Muscle of arm (tissue), 12 donors: ENCODE results near the gene HOOK1. TPM values are rescaled to one million over a fixed set of nuclear protein-coding genes. Genes with fewer than 3 reads are reported as not detected.

Source experiments
- polyA plus RNA-seq, 12 donors: library from polyadenylated mRNA; unstranded; fragments of 120-200 nt; gene quantifications; one replicate each; pipeline ENCODE4 v1.2.1, GENCODE V29; 2013; ENCODE audit not compliant: insufficient read length in 12 of 12

Gene HOOK1
- polyA plus RNA-seq, 12 donors, result 0.73 to 12.6 (median 4.5) TPM; not detected in 1

Other genes starting within 250 kb of the HOOK1 start
- gene CYP2J2, start 111.8 kb downstream of the HOOK1 start, polyA plus RNA-seq, result 100 to 1,000 TPM in 3 of 12 donors, 10 to 100 TPM in 8, not detected in 1; 38.4 to 119 (median 65.7) TPM